Immature natural killer cell (primary cell): Measurements from ENCODE around the gene CDH23. TPM values are rescaled to one million over a fixed set of nuclear protein-coding genes. Genes with fewer than 3 reads are reported as not detected.

Source experiments
- DNase-seq, 3 donors: peaks; one replicate each; pipeline ENCODE4 v3.0.0; 2022; ENCODE audit warnings: mixed read lengths in 1 of 3
- H3K27ac Mint-ChIP-seq, 6 donors: one replicate each; pipeline ENCODE4 v1.8.0; 2020; ENCODE audit warnings: mixed read lengths in 6 of 6, mild to moderate bottlenecking in 5 of 6, inconsistent platforms in 4 of 6, moderate library complexity in 3 of 6
- H3K27me3 Mint-ChIP-seq, 3 donors: one replicate each; pipeline ENCODE4 v1.8.0; 2020 to 2021; ENCODE audit warnings: low read depth in 3 of 3, mild to moderate bottlenecking in 3 of 3, mixed read lengths in 3 of 3, moderate library complexity in 3 of 3, inconsistent platforms in 1 of 3
- H3K36me3 Mint-ChIP-seq, 3 donors: one replicate each; pipeline ENCODE4 v1.8.0; 2020; ENCODE audit warnings: mixed read lengths in 3 of 3, inconsistent platforms in 2 of 3, mild to moderate bottlenecking in 2 of 3
- H3K4me1 Mint-ChIP-seq, 2 donors: one replicate each; pipeline ENCODE4 v1.8.0; 2020; ENCODE audit warnings: inconsistent platforms in 2 of 2, mild to moderate bottlenecking in 2 of 2, mixed read lengths in 2 of 2, moderate library complexity in 1 of 2
- H3K4me3 Mint-ChIP-seq, 5 donors: one replicate each; pipeline ENCODE4 v1.8.0; 2020; ENCODE audit warnings: mild to moderate bottlenecking in 5 of 5, mixed read lengths in 5 of 5, inconsistent platforms in 3 of 5, moderate library complexity in 3 of 5
- H3K9me3 Mint-ChIP-seq, 6 donors: one replicate each; pipeline ENCODE4 v1.8.0; 2020; ENCODE audit warnings: mild to moderate bottlenecking in 6 of 6, mixed read lengths in 6 of 6, inconsistent platforms in 4 of 6, moderate library complexity in 3 of 6
- polyA plus RNA-seq, 3 donors: library from polyadenylated mRNA; unstranded; fragments of 300-500 nt; fragmentation: Illumina TruSeq; gene quantifications; one replicate each; pipeline ENCODE4 v1.2.3, GENCODE V29; 2021

CDH23 gene
- polyA plus RNA-seq, 3 donors from 2014 or later, result 0.47 to 0.59 TPM; not detected in 1

- DNase-seq, result peak; percentile 65 to 77 (median 74)
- peaks cover 88 to 94% of the 10 kb centered on the region in 2 donors for H3K4me1 Mint-ChIP-seq
Measured at GRCh38 chr10:71742301-71743088, 345.8 kb downstream of the CDH23 start.

GRCh38 chr10:71743089-71743838 is 346.5 kb downstream of the CDH23 start:
- Mint-ChIP-seq H3K36me3 (no peaks in the 10 kb centered on the region), H3K27me3 (peaks cover 4 to 9% (median 5%) of the 10 kb centered on the region in 3 donors), H3K27ac (peak overlapping the region; percentile 77 to 98 (median 92)), H3K4me1 (peaks cover 88 to 94% of the 10 kb centered on the region in 2 donors), H3K9me3 (no peaks in the 10 kb centered on the region), H3K4me3 (peak overlapping the region; percentile 56 to 82 (median 69))
- DNase-seq, result no peak

More at GRCh38 chr10:71742301-71743088, 345.8 kb downstream of the CDH23 start:
- H3K27ac Mint-ChIP-seq, result peak overlapping the region; percentile 77 to 98 (median 92)
- peaks cover 4 to 8% (median 4%) of the 10 kb centered on the region in 3 donors for H3K27me3 Mint-ChIP-seq
- H3K36me3 Mint-ChIP-seq, result no peaks in the 10 kb centered on the region
- H3K9me3 Mint-ChIP-seq, result no peaks in the 10 kb centered on the region
- peak overlapping the region; percentile 56 to 82 (median 69) for H3K4me3 Mint-ChIP-seq

GRCh38 chr10:71743866-71744265 is 347.1 kb downstream of the CDH23 start:
- DNase-seq, result no peak
- Mint-ChIP-seq H3K36me3 (no peaks in the 10 kb centered on the region), H3K27ac (peak overlapping the region; percentile 77 to 98 (median 92)), H3K9me3 (no peaks in the 10 kb centered on the region), H3K4me3 (peak overlapping the region in 2 of 5 donors; percentile 14 to 56), H3K4me1 (peaks cover 92 to 98% of the 10 kb centered on the region in 2 donors), H3K27me3 (peaks cover 4 to 14% (median 9%) of the 10 kb centered on the region in 3 donors)

GRCh38 chr10:71744897-71745663 is 348.4 kb downstream of the CDH23 start:
- Mint-ChIP-seq H3K4me3 (peak overlapping the region in 4 of 5 donors; percentile 3 to 41 (median 10)), H3K4me1 (peaks cover 97 to 100% of the 10 kb centered on the region in 2 donors), H3K27me3 (peaks cover 4 to 16% (median 9%) of the 10 kb centered on the region in 3 donors), H3K27ac (peak overlapping the region; percentile 46 to 99 (median 62)), H3K9me3 (no peaks in the 10 kb centered on the region), H3K36me3 (no peaks in the 10 kb centered on the region)
- no peak for DNase-seq

GRCh38 chr10:71745664-71746250 is 349.0 kb downstream of the CDH23 start:
- H3K27ac Mint-ChIP-seq, result peak overlapping the region; percentile 94 to 99 (median 96)
- H3K4me3 Mint-ChIP-seq, result peak overlapping the region in 4 of 5 donors; percentile 10 to 66 (median 61)
- H3K27me3 Mint-ChIP-seq, result peaks cover 4 to 16% (median 9%) of the 10 kb centered on the region in 3 donors
- peaks cover 97 to 100% of the 10 kb centered on the region in 2 donors for H3K4me1 Mint-ChIP-seq
- H3K9me3 Mint-ChIP-seq, result no peaks in the 10 kb centered on the region
- peaks cover 4 to 5% (median 4%) of the 10 kb centered on the region in 3 donors for H3K36me3 Mint-ChIP-seq
- no peak for DNase-seq

GRCh38 chr10:71746344-71747037 is 349.8 kb downstream of the CDH23 start:
- H3K9me3 Mint-ChIP-seq, result no peaks in the 10 kb centered on the region
- peak overlapping the region; percentile 10 to 85 (median 66) for H3K4me3 Mint-ChIP-seq
- H3K27ac Mint-ChIP-seq, result peak overlapping the region; percentile 94 to 99 (median 96)
- peak in 1 of 3 donors; percentile 31 for DNase-seq
- peaks cover 93 to 98% of the 10 kb centered on the region in 2 donors for H3K4me1 Mint-ChIP-seq
- peaks cover 5 to 8% (median 7%) of the 10 kb centered on the region in 3 donors for H3K36me3 Mint-ChIP-seq
- peaks cover 4 to 16% (median 9%) of the 10 kb centered on the region in 3 donors for H3K27me3 Mint-ChIP-seq

GRCh38 chr10:71747039-71747531 is 350.4 kb downstream of the CDH23 start:
- H3K27me3 Mint-ChIP-seq, result peaks cover 4 to 15% (median 9%) of the 10 kb centered on the region in 3 donors
- peak overlapping the region; percentile 94 to 99 (median 96) for H3K27ac Mint-ChIP-seq
- peaks cover 5 to 13% (median 7%) of the 10 kb centered on the region in 3 donors for H3K36me3 Mint-ChIP-seq
- H3K4me3 Mint-ChIP-seq, result peak overlapping the region; percentile 59 to 85 (median 71)
- DNase-seq, result no peak
- H3K4me1 Mint-ChIP-seq, result peaks cover 92 to 98% of the 10 kb centered on the region in 2 donors
- H3K9me3 Mint-ChIP-seq, result no peaks in the 10 kb centered on the region

GRCh38 chr10:71747551-71748523 is 351.1 kb downstream of the CDH23 start:
- no peaks in the 10 kb centered on the region for H3K9me3 Mint-ChIP-seq
- peak overlapping the region; percentile 94 to 99 (median 96) for H3K27ac Mint-ChIP-seq
- H3K4me1 Mint-ChIP-seq, result peaks cover 92 to 98% of the 10 kb centered on the region in 2 donors
- DNase-seq, result no peak
- peaks cover 6 to 10% (median 9%) of the 10 kb centered on the region in 3 donors for H3K27me3 Mint-ChIP-seq
- H3K36me3 Mint-ChIP-seq, result peaks cover 5 to 16% (median 7%) of the 10 kb centered on the region in 3 donors
- peak overlapping the region; percentile 59 to 86 (median 85) for H3K4me3 Mint-ChIP-seq

GRCh38 chr10:71748671-71749191 is 352.0 kb downstream of the CDH23 start:
- Mint-ChIP-seq H3K4me3 (peak overlapping the region; percentile 59 to 86 (median 85)), H3K9me3 (no peaks in the 10 kb centered on the region), H3K27ac (peak overlapping the region; percentile 94 to 99 (median 96)), H3K4me1 (peaks cover 92 to 97% of the 10 kb centered on the region in 2 donors), H3K27me3 (peaks cover 6 to 10% (median 9%) of the 10 kb centered on the region in 3 donors), H3K36me3 (peaks cover 7 to 16% (median 10%) of the 10 kb centered on the region in 3 donors)
- peak; percentile 76 to 82 (median 81) for DNase-seq

- Mint-ChIP-seq H3K4me3 (peak overlapping the region; percentile 59 to 86 (median 85)), H3K36me3 (peaks cover 7 to 16% (median 10%) of the 10 kb centered on the region in 3 donors), H3K4me1 (peaks cover 95 to 97% of the 10 kb centered on the region in 2 donors), H3K9me3 (no peaks in the 10 kb centered on the region), H3K27ac (peak overlapping the region; percentile 94 to 99 (median 96)), H3K27me3 (peaks cover 6 to 10% (median 9%) of the 10 kb centered on the region in 3 donors)
- DNase-seq, result no peak
Measured at GRCh38 chr10:71749396-71749795, 352.7 kb downstream of the CDH23 start.
